NT2/D1 (cell line): ENCODE results near the gene NRG2.

Experiments
- SUZ12 ChIP-seq: IDR thresholded peaks from 2 replicates; pipeline ENCODE4 v1.6.1; 2011; ENCODE audit not compliant: insufficient read length, insufficient read depth; ENCODE audit errors: extremely low read depth
- YY1 ChIP-seq: IDR thresholded peaks from 2 replicates; pipeline ENCODE4 v1.6.1; 2011; ENCODE audit not compliant: insufficient read length, insufficient read depth
- ZNF274 ChIP-seq: IDR thresholded peaks from 2 replicates; pipeline ENCODE4 v1.6.1; 2011; ENCODE audit warnings: mild to moderate bottlenecking, low read depth, low read length

- no peak for TF ChIP-seq SUZ12
- no peak for TF ChIP-seq YY1
- no peak for TF ChIP-seq ZNF274
Observed at GRCh38 chr5:140027807-140028206, 15.3 kb downstream of the NRG2 start.
